ENCODE results near the gene PRG2. TPM values are rescaled to one million over a fixed set of nuclear protein-coding genes. Genes with fewer than 3 reads are reported as not detected.
A peak's percentile ranks its signal among the peaks of the same experiment; 100 is the strongest.

Gene PRG2
- total and polyA plus RNA-seq, 7 experiments from 2014 or later = 0.44 to 1.7 (median 0.48) TPM; not detected in 4

GRCh38 chr11:57347336-57347735, 43.1 kb downstream of the PRG2 start:
- Histone ChIP-seq H3K4me3 (ENCODE audit: low read length) (no peak overlapping the region), H3K4me1 (ENCODE audit: control insufficient read depth in 2 of 2, insufficient read depth in 2 of 2, low read length in 2 of 2) (no peaks in the 10 kb centered on the region), H3K9me3 (ENCODE audit: control insufficient read depth in 2 of 3, low read length in 3 of 3) (no peaks in the 10 kb centered on the region), H3K27me3 (ENCODE audit: control insufficient read depth in 2 of 2, insufficient read depth in 2 of 2, low read length in 2 of 2) (no peaks in the 10 kb centered on the region), H3K27ac (ENCODE audit: low read depth, low read length) (no peak overlapping the region), H3K36me3 (ENCODE audit: control insufficient read depth in 2 of 3, insufficient read depth in 3 of 3, low read length in 3 of 3) (no peaks in the 10 kb centered on the region)
- Mint-ChIP-seq H3K27me3 (peaks cover 0 to 4% (median 0%) of the 10 kb centered on the region in 5 donors), H3K4me3 (no peak overlapping the region), H3K27ac (no peak overlapping the region), H3K36me3 (peaks cover 0 to 3% (median 0%) of the 10 kb centered on the region in 5 donors), H3K4me1 (peaks cover 0 to 10% (median 0%) of the 10 kb centered on the region in 7 donors), H3K9me3 (peaks cover 0 to 5% (median 0%) of the 10 kb centered on the region in 11 donors)
- POLR2A ChIA-PET = no interaction called here
- CTCF ChIA-PET = interaction anchor here (0.7 to 1.5 kb wide), 2 partner anchors 11 to 294 kb away, joined by 3 read pairs; no protein-coding TSS in a partner anchor
- no peak for DNase-seq
- no peak for ATAC-seq
- intact Hi-C loops (cut with micrococcal nuclease) = loop anchor here in 1 of 2 donors (5.0 kb wide), 1 partner anchor 1440 kb away; no protein-coding TSS in a partner anchor

- no peaks in the 10 kb centered on the region for H3K9me3 ChIP-seq (ENCODE audit: control insufficient read depth in 2 of 3, low read length in 3 of 3)
- Mint-ChIP-seq H3K4me1 (peaks cover 0 to 10% (median 0%) of the 10 kb centered on the region in 7 donors), H3K4me3 (no peak overlapping the region), H3K9me3 (no peaks in the 10 kb centered on the region), H3K27ac (no peak overlapping the region), H3K36me3 (no peaks in the 10 kb centered on the region), H3K27me3 (no peaks in the 10 kb centered on the region)
- no peaks in the 10 kb centered on the region for H3K4me1 ChIP-seq (ENCODE audit: control insufficient read depth in 2 of 2, insufficient read depth in 2 of 2, low read length in 2 of 2)
- H3K27me3 ChIP-seq (ENCODE audit: control insufficient read depth in 2 of 2, insufficient read depth in 2 of 2, low read length in 2 of 2) = no peaks in the 10 kb centered on the region
- intact Hi-C loops (cut with micrococcal nuclease) = loop anchor here (1.0 to 5.0 kb wide), 9 partner anchors 9 to 1442 kb away; no protein-coding TSS in a partner anchor
- no peak overlapping the region for H3K27ac ChIP-seq (ENCODE audit: low read depth, low read length)
- peak; percentile 87 for ATAC-seq
- no peaks in the 10 kb centered on the region for H3K36me3 ChIP-seq (ENCODE audit: control insufficient read depth in 2 of 3, insufficient read depth in 3 of 3, low read length in 3 of 3)
- no peak overlapping the region for H3K4me3 ChIP-seq (ENCODE audit: low read length)
- peak; percentile 39 to 68 (median 62) for DNase-seq
- POLR2A ChIA-PET = no interaction called here
- CTCF ChIA-PET = interaction anchor here (0.8 to 2.1 kb wide), 15 partner anchors 9 to 455 kb away, joined by 3 to 9 read pairs (median 4); partner anchors contain the start of genes RTN4RL2 and SSRP1
These were observed 44.8 kb downstream of the PRG2 start for GRCh38 chr11:57345555-57346211.

GRCh38 chr11:57344826-57345225, 45.6 kb downstream of the PRG2 start:
- H3K4me1 Mint-ChIP-seq = peaks cover 0 to 11% (median 0%) of the 10 kb centered on the region in 7 donors
- no peaks in the 10 kb centered on the region for H3K36me3 Mint-ChIP-seq
- no peaks in the 10 kb centered on the region for H3K27me3 Mint-ChIP-seq
- CTCF ChIA-PET = interaction anchor here (0.5 to 2.1 kb wide), 4 partner anchors 134 to 456 kb away, joined by 3 to 5 read pairs (median 4); no protein-coding TSS in a partner anchor
- Histone ChIP-seq H3K9me3 (ENCODE audit: control insufficient read depth in 2 of 3, low read length in 3 of 3) (no peaks in the 10 kb centered on the region), H3K27ac (ENCODE audit: low read depth, low read length) (no peak overlapping the region), H3K4me3 (ENCODE audit: low read length) (no peak overlapping the region), H3K4me1 (ENCODE audit: control insufficient read depth in 2 of 2, insufficient read depth in 2 of 2, low read length in 2 of 2) (no peaks in the 10 kb centered on the region), H3K27me3 (ENCODE audit: control insufficient read depth in 2 of 2, insufficient read depth in 2 of 2, low read length in 2 of 2) (no peaks in the 10 kb centered on the region), H3K36me3 (ENCODE audit: control insufficient read depth in 2 of 3, insufficient read depth in 3 of 3, low read length in 3 of 3) (no peaks in the 10 kb centered on the region)
- DNase-seq (no peak), ATAC-seq (no peak)
- intact Hi-C loops (cut with micrococcal nuclease) = loop anchor here (1.0 to 5.0 kb wide), 9 partner anchors 9 to 1442 kb away; no protein-coding TSS in a partner anchor
- POLR2A ChIA-PET = no interaction called here
- H3K27ac Mint-ChIP-seq = no peak overlapping the region
- no peaks in the 10 kb centered on the region for H3K9me3 Mint-ChIP-seq
- H3K4me3 Mint-ChIP-seq = no peak overlapping the region

- H3K27me3 Mint-ChIP-seq = peaks cover 0 to 2% (median 0%) of the 10 kb centered on the region in 5 donors
- intact Hi-C loops (cut with micrococcal nuclease) = no loop called here
These were observed 46.6 kb downstream of the PRG2 start for GRCh38 chr11:57343825-57344224.

GRCh38 chr11:57342702-57343101, 47.7 kb downstream of the PRG2 start:
- peaks cover 0 to 2% (median 0%) of the 10 kb centered on the region in 5 donors for H3K27me3 Mint-ChIP-seq
- no peak for DNase-seq
- no peak overlapping the region for H3K4me3 ChIP-seq (ENCODE audit: low read length)
- no peaks in the 10 kb centered on the region for H3K9me3 ChIP-seq (ENCODE audit: control insufficient read depth in 2 of 3, low read length in 3 of 3)
- POLR2A ChIA-PET = no interaction called here
- H3K4me1 ChIP-seq (ENCODE audit: control insufficient read depth in 2 of 2, insufficient read depth in 2 of 2, low read length in 2 of 2) = no peaks in the 10 kb centered on the region
- no peak overlapping the region for H3K27ac Mint-ChIP-seq
- CTCF ChIA-PET = interaction anchor here (1.0 to 1.4 kb wide), 2 partner anchors 9 kb away, joined by 3 read pairs; no protein-coding TSS in a partner anchor
- no peaks in the 10 kb centered on the region for H3K27me3 ChIP-seq (ENCODE audit: control insufficient read depth in 2 of 2, insufficient read depth in 2 of 2, low read length in 2 of 2)
- intact Hi-C loops (cut with micrococcal nuclease) = no loop called here
- no peaks in the 10 kb centered on the region for H3K36me3 Mint-ChIP-seq
- no peaks in the 10 kb centered on the region for H3K36me3 ChIP-seq (ENCODE audit: control insufficient read depth in 2 of 3, insufficient read depth in 3 of 3, low read length in 3 of 3)
- H3K27ac ChIP-seq (ENCODE audit: low read depth, low read length) = no peak overlapping the region
- no peaks in the 10 kb centered on the region for H3K9me3 Mint-ChIP-seq
- peaks cover 0 to 10% (median 0%) of the 10 kb centered on the region in 7 donors for H3K4me1 Mint-ChIP-seq
- H3K4me3 Mint-ChIP-seq = no peak overlapping the region
- no peak for ATAC-seq

More at GRCh38 chr11:57343825-57344224, 46.6 kb downstream of the PRG2 start:
- POLR2A ChIA-PET = no interaction called here
- Mint-ChIP-seq H3K9me3 (no peaks in the 10 kb centered on the region), H3K4me1 (peaks cover 0 to 10% (median 0%) of the 10 kb centered on the region in 7 donors), H3K27ac (no peak overlapping the region), H3K4me3 (no peak overlapping the region), H3K36me3 (no peaks in the 10 kb centered on the region)
- Histone ChIP-seq H3K4me1 (ENCODE audit: control insufficient read depth in 2 of 2, insufficient read depth in 2 of 2, low read length in 2 of 2) (no peaks in the 10 kb centered on the region), H3K36me3 (ENCODE audit: control insufficient read depth in 2 of 3, insufficient read depth in 3 of 3, low read length in 3 of 3) (no peaks in the 10 kb centered on the region), H3K27ac (ENCODE audit: low read depth, low read length) (no peak overlapping the region), H3K4me3 (ENCODE audit: low read length) (no peak overlapping the region), H3K27me3 (ENCODE audit: control insufficient read depth in 2 of 2, insufficient read depth in 2 of 2, low read length in 2 of 2) (no peaks in the 10 kb centered on the region), H3K9me3 (ENCODE audit: control insufficient read depth in 2 of 3, low read length in 3 of 3) (no peaks in the 10 kb centered on the region)
- ATAC-seq (no peak), DNase-seq (no peak)
- CTCF ChIA-PET = interaction anchor here (0.5 to 1.4 kb wide), 5 partner anchors 8 to 1337 kb away, joined by 3 to 4 read pairs (median 3); no protein-coding TSS in a partner anchor

- Histone ChIP-seq H3K9me3 (ENCODE audit: control insufficient read depth in 2 of 3, low read length in 3 of 3) (no peaks in the 10 kb centered on the region), H3K4me3 (ENCODE audit: low read length) (no peak overlapping the region), H3K27me3 (ENCODE audit: control insufficient read depth in 2 of 2, insufficient read depth in 2 of 2, low read length in 2 of 2) (no peaks in the 10 kb centered on the region), H3K4me1 (ENCODE audit: control insufficient read depth in 2 of 2, insufficient read depth in 2 of 2, low read length in 2 of 2) (peaks cover 3 to 5% of the 10 kb centered on the region in 2 donors), H3K27ac (ENCODE audit: low read depth, low read length) (no peak overlapping the region), H3K36me3 (ENCODE audit: control insufficient read depth in 2 of 3, insufficient read depth in 3 of 3, low read length in 3 of 3) (no peaks in the 10 kb centered on the region)
- no peaks in the 10 kb centered on the region for H3K9me3 Mint-ChIP-seq
- no peak overlapping the region for H3K27ac Mint-ChIP-seq
- H3K4me3 Mint-ChIP-seq = no peak overlapping the region
- CTCF ChIA-PET = interaction anchor here (0.6 kb wide), 1 partner anchor 136 kb away, joined by 4 read pairs; no protein-coding TSS in a partner anchor
- peaks cover 3 to 10% (median 5%) of the 10 kb centered on the region in 7 donors for H3K4me1 Mint-ChIP-seq
- peaks cover 0 to 2% (median 0%) of the 10 kb centered on the region in 5 donors for H3K27me3 Mint-ChIP-seq
- no peak for DNase-seq
- POLR2A ChIA-PET = no interaction called here
- no peaks in the 10 kb centered on the region for H3K36me3 Mint-ChIP-seq
- intact Hi-C loops (cut with micrococcal nuclease) = no loop called here
- ATAC-seq = no peak
These were observed 49.1 kb downstream of the PRG2 start for GRCh38 chr11:57341250-57341808.

Data from naive thymus-derived CD4-positive, alpha-beta T cell (primary cell).